Mammary epithelial cell (primary cell): ENCODE data around the gene UNC93B1.

ENCODE experiments used
- EZH2 ChIP-seq: IDR thresholded peaks from 2 replicates; pipeline ENCODE4 v1.6.1; 2012; ENCODE audit warnings: low read length, inconsistent platforms, borderline replicate concordance
- TF ChIP-seq, protein P1 (sequence below), 2 donors: IDR thresholded peaks in 1 of 2; conservative IDR thresholded peaks in 1 of 2; 2 replicates each; pipeline ENCODE4 v1.5.1; 2011 to 2012; ENCODE audit warnings: inconsistent platforms in 2 of 2, low read length in 2 of 2, mild to moderate bottlenecking in 2 of 2, control low read depth in 1 of 2, low read depth in 1 of 2; ENCODE audit not compliant: insufficient read depth in 1 of 2; ENCODE audit errors: extremely low read depth in 1 of 2

DNA sequence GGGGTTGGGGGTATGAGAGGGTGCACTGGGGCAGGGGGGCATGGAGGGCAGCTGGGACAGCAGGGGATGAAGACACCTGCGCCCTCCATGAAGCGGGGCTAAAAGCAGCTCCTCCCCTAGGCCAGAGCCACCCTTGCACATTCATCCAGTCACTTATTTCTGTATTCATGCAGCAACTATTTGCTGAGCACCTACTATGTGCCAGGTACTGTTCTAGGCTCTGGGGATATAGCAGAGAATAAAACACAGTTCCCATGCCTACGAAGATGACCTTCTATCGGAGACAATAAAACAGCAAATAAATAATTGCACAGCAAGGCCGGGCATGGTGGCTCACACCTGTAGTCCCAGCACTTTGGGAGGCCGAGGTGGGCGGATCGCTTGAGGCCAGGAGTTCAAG is 11.6 kb upstream of the UNC93B1 start:
- TF ChIP-seq, protein P1, sequence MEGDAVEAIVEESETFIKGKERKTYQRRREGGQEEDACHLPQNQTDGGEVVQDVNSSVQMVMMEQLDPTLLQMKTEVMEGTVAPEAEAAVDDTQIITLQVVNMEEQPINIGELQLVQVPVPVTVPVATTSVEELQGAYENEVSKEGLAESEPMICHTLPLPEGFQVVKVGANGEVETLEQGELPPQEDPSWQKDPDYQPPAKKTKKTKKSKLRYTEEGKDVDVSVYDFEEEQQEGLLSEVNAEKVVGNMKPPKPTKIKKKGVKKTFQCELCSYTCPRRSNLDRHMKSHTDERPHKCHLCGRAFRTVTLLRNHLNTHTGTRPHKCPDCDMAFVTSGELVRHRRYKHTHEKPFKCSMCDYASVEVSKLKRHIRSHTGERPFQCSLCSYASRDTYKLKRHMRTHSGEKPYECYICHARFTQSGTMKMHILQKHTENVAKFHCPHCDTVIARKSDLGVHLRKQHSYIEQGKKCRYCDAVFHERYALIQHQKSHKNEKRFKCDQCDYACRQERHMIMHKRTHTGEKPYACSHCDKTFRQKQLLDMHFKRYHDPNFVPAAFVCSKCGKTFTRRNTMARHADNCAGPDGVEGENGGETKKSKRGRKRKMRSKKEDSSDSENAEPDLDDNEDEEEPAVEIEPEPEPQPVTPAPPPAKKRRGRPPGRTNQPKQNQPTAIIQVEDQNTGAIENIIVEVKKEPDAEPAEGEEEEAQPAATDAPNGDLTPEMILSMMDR (conservative IDR thresholded peaks at IDR 0.05 in 1 of 2, IDR thresholded peaks at IDR 0.05 in 1 of 2; ENCODE audit: extremely low read depth in 1 of 2, insufficient read depth in 1 of 2, low read depth in 1 of 2, low read length in 2 of 2), result no peak
- no peak for TF ChIP-seq EZH2
